AG08396 (cell line): ENCODE data around the gene DTYMK.
A peak's percentile ranks its signal among the peaks of the same experiment; 100 is the strongest.
"Not testable (repeated sequence)": the region's sequence is repeated elsewhere in the genome, so short reads cannot be mapped to it uniquely, and the experiment has no call there.

Source experiments
- DNase-seq: peaks from one replicate; pipeline ENCODE4 v3.0.0; 2012; ENCODE audit warnings: low spot score, mixed read lengths

DTYMK gene

DNA sequence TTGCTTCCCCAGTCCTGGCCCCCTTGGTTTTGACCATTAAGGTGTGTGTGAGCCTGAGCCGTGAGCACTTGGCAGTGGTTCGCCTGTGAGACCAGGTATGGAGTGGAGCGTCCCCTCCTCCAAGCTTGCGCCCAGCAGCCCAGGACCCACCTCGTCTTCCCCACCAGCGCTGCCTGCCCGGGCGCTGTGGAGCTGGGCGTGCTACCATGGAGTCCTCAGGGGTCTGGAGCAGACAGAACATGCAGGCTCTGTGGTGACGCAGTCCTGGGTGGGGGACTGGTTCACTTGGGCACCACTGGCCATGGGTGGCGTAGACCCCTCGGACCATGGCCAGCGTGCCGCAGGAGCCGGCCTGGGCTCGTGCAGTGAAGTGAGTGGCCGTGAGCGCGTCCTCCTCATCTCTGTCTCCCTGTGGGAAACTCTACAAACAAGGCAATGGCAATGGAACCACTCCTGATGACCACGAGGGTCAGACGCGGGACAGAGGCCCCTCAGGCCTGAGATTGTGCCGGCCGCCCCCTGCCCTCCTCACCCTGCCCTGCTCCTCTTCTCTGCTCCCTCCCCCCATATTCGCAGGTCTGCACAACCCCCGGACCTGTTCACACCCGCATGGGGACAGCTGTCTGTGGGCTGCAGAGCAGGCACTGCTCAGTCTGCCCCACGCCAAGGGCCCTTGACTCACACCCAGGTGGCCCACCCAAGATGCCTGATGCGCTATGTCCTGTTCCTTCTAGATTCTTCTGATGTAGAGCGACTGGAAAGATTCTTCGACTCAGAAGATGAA, 15.0 kb downstream of the DTYMK start:
- DNase-seq: no peak

DNA sequence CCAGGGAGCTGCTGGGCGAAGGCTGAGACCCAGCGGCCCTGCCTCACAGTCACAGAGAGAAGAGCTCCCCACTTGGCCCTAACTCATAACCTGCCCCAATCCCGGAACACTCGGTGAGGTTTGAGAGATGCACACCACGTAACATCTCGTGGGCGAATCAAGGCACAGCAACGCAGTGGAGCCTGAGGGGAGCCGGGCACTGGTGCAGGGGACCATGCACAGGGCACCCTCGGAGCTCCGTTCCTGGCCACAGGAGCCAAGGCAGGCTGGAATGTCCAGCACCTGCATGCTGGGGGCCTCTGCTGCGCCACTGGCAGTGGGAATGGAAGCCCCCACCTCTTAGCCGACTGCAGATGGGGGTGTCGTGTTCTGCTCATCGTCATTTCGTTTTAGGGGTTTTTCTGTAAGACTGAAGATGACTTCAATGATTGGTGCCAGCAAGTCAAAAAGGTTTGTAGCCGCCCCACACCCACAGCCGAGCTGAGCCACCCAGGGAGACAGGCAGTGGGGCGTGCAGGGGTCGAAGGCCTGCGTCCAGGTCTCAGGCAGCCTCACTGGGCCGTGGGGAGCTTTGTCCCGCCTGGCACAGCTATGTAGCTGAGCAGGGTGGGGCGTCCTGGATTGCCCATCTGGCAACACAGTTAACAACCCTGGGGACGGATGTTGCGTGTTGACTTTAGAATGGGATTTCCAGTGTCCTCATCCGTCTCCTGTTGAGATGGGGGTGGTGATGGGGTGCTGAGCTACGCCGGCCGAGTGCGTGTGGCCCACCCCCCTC, 16.1 kb downstream of the DTYMK start:
- no peak for DNase-seq

- DNase-seq: no peak
These were observed 17.8 kb downstream of the DTYMK start for GRCh38 chr2:241668839-241669238.

DNA sequence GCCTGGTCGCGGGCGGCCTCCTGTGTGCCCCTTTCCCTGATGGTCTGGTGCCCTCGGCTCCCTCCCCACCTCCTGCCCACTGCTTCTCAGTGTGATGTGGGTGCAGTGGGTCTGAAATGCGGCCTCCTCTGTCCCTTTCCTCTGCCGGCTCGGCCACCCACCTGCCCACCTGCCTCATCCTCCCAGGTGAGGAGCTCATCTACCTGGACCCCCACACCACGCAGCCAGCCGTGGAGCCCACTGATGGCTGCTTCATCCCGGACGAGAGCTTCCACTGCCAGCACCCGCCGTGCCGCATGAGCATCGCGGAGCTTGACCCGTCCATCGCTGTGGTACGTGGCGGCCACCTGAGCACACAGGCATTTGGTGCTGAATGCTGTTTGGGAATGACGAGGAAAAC, 18.3 kb downstream of the DTYMK start:
- no peak for DNase-seq

- no peak for DNase-seq
These were observed 19.8 kb downstream of the DTYMK start for GRCh38 chr2:241666627-241667400.

- no peak for DNase-seq
These were observed 20.7 kb downstream of the DTYMK start for GRCh38 chr2:241665731-241666440.

- not testable (repeated sequence) for DNase-seq
These were observed 23.9 kb downstream of the DTYMK start for GRCh38 chr2:241662731-241663130.

GRCh38 chr2:241660593-241661213, 25.9 kb downstream of the DTYMK start:
- DNase-seq: no peak

- DNase-seq: peak; percentile 65
These were observed 27.4 kb downstream of the DTYMK start for GRCh38 chr2:241659150-241659739.

GRCh38 chr2:241658296-241658695, 28.3 kb downstream of the DTYMK start:
- no peak for DNase-seq

DNA sequence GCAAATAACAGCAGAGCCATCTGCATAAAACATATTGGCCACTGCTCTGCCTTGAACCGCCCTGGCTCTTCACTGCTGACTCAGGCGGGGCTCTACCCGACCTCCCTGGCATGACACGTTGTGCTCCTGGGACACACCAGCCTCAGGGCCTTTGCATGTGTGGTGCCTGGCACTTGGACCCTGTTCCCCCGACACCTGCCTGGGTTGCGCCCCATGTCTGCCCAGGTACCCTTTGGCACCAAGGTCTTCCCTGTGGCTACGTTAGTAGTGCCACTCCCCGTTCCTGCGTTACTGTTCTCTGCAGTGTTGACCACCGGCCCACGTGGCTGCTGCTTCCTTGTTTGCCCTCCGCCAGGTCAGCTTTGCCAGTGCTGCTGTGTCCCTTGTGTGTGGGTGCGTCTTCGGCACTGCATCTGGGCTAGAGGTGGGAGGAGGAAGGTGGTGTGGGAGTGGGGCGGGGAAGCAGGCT, 28.8 kb downstream of the DTYMK start:
- no peak for DNase-seq

GRCh38 chr2:241656190-241656741, 30.3 kb downstream of the DTYMK start:
- DNase-seq: no peak

DNA sequence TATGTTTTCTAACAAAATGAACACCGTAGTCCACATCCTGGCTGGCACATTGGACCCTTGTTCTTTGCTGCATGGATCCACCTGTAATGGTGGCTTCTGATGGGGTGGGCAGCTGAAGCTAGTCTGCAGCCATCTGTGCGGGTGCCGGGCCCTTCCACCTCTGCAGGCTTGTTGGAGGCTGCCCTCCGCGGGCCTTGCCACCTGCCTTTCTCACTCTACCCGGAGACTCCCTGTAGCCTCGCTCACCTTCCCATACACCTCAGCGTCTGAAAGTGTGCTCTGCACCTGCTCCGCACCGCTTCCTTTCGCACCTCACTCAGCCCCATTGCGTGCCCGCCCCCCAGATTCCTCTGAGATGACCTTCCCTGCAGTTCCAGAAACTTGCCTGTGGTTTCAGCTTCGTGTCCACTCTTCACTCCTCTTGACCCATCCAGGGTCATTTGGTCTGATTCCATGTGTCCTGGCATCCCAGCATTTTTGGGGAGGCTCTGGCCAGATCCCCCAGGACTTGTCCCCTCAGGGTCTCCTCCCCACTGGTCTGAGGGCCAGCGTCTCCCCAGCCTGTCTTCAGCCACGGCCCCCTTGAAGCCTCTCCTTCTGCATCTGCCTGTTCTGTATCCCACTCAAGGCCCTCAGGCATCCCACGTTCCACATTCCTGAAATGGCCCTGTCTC, 31.0 kb downstream of the DTYMK start:
- DNase-seq: no peak

DNA sequence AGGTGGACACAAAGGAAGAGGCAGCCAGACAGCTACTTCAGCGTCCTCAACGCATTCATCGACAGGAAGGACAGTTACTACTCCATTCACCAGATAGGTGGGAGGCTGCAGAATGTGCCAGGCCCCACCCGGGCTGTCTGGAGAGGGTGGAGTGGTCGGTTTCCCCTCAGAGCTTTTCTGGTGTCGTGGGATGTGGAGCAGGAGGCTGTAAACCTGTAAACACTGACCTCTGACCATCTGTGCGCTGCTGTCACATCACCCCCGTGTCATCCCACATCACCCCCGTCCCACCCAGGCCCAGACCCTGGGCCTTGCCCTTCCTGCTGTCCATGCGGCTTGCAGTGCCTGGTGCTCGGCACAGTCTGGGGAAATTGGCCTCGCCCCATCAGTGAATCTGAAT, 32.1 kb downstream of the DTYMK start:
- no peak for DNase-seq

DNA sequence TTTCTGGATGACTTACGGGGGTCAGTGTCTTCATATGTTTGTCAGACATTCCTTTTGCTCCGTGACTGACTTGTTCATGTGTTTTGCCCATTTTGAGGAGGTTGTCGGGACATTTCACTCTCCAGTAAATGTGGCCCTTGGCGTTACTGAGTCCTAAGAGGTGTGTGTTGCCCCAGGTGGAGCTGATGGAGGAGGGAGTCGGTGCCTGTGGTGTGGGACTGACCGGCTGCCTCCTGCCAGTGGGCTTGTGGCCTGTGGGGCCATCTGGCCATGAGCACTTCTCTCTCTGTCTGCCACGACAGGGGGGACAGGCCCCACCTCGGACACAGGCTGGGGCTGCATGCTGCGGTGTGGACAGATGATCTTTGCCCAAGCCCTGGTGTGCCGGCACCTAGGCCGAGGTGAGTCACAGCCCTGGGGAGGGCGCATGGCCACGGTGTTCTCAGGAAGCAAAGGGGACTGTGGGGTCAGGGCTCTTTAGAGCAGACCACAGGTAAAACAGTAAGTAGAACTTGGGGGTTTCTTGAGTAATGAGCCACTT, 33.3 kb downstream of the DTYMK start:
- DNase-seq: no peak

DNA sequence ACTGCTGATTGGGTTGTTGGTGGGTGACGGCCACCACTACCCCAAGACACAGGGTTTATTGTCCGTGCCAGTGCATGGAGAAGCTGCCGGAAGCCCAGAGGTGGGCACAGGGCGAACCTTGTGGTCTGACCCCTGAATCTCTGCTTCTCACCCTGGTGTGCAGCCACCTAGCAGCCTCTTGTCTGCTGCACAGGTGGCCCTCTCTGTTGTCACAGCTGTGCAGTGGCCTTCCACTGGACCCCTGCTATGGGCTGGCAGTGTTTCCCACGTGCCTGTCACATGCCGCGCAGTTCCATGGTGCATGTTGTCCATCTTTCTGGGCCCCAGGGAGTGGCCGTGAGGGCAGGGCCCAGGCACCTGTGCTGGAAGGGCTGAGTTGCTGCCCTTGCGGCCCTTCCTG, 33.9 kb downstream of the DTYMK start:
- DNase-seq: no peak

- DNase-seq: no peak
These were observed 34.5 kb downstream of the DTYMK start for GRCh38 chr2:241652142-241652541.

GRCh38 chr2:241649927-241650326, 36.7 kb downstream of the DTYMK start:
- DNase-seq: no peak

DNA sequence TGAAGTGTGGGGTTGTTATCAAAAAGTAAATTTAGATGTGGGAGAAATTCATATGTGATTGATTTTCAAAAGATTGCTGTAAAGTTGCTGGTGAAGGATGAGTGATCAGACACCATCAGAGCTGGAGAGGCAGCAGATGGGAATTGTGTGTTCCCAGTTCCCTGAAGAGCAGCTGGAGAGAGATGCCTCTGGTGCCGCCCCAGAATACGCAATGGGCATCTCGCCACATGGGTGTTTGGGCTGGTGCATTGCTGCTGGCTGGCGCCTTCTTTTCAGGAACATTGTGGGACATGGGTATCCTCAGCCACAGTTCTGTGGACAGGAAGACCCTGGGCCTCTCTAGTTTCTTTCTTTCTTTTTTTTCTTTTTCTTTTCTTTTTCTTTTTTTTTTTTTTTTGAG, 37.2 kb downstream of the DTYMK start:
- DNase-seq: no peak

DNA sequence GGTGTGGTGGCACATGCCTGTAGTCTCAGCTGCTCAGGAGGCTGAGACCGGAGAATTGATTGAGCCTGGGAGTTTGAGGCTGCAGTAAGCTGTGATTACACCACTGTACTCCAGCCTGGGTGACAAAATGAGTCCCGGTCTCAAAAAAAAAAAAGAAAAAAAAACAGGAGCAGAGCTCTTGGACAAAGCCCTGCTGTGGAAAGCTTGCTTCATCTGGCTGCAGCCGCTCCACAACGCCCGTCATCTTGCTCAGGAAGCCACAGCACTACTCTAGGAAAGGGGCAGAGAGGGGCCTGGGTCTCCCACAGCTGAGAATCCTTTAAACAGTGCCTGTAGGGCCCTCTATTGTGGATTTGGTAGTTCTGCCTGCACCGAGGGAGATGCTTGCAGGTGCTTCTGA, 38.2 kb downstream of the DTYMK start:
- DNase-seq: no peak
